Uterus (tissue), 2 donors: ENCODE results near the gene INPP5A.

Experiments
- POLR2A ChIP-seq, 2 donors: fragments of 450-650 bp; IDR thresholded peaks; one replicate each; pipeline ENCODE4 v1.6.1; 2016; ENCODE audit warnings: antibody characterized with exemption in 2 of 2, mild to moderate bottlenecking in 1 of 2, moderate library complexity in 1 of 2
- TF ChIP-seq, protein P1 (sequence below), 4 experiments: fragments of 200-600 bp in 2 of 4; fragments of 450-650 bp in 2 of 4; sonication (generic) in 2 of 4; IDR thresholded peaks; one replicate each; pipeline ENCODE4 v1.5.1; 2016 to 2019; ENCODE audit warnings: antibody characterized with exemption in 4 of 4, mild to moderate bottlenecking in 2 of 4, moderate library complexity in 1 of 4

DNA sequence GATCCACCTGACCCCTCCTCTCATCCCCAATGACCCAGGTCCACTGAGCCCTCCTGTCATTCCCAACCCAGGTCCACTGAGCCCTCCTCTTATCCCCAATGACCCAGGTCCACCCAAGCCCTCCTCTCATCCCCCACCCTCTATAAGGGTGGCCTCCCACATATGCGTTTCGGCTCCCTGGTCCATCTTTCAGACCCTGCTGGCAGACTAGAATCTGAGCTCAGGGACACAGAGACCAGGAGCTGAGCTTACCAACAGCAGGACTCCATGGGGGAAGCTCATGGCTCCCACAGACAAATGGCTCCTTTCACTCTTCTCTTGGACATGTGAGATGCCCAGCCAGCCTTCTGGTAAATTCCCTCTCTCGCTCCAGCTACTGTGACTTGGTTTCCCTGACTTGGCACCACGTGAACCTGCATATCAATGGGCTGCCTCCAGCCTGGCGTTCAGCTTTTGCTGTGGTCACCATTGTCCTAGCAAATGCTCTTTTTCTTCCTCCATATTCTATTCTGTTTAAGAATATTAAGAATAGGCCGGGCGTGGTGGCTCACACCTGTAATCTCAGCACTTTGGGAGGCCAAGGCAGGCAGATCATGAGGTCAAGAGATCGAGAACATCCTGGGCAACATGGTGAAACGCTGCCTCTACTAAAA lies 24.8 kb upstream of the INPP5A start:
- TF ChIP-seq, protein P1, sequence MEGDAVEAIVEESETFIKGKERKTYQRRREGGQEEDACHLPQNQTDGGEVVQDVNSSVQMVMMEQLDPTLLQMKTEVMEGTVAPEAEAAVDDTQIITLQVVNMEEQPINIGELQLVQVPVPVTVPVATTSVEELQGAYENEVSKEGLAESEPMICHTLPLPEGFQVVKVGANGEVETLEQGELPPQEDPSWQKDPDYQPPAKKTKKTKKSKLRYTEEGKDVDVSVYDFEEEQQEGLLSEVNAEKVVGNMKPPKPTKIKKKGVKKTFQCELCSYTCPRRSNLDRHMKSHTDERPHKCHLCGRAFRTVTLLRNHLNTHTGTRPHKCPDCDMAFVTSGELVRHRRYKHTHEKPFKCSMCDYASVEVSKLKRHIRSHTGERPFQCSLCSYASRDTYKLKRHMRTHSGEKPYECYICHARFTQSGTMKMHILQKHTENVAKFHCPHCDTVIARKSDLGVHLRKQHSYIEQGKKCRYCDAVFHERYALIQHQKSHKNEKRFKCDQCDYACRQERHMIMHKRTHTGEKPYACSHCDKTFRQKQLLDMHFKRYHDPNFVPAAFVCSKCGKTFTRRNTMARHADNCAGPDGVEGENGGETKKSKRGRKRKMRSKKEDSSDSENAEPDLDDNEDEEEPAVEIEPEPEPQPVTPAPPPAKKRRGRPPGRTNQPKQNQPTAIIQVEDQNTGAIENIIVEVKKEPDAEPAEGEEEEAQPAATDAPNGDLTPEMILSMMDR (IDR thresholded peaks at IDR 0.05), result no peak
- no peak for TF ChIP-seq POLR2A (IDR thresholded peaks at IDR 0.05)
